Endothelial cell of umbilical vein (primary cell): ENCODE results near the gene FANCE. TPM values are rescaled to one million over a fixed set of nuclear protein-coding genes. Genes with fewer than 3 reads are reported as not detected.
"Not testable (repeated sequence)": the region's sequence is repeated elsewhere in the genome, so short reads cannot be mapped to it uniquely, and the experiment has no call there.

Experiments
- BruUV-seq: library from RNA; stranded (reverse); fragments of 400-500 nt; replicated peaks from 2 replicates; lab custom pipeline; 2021; lab: Mats Ljungman, UMichigan
- CTCF ChIA-PET: fragments of 300-600, 350-600 bp; sonication (Branson Sonifier 250); formaldehyde crosslinking; loops from one replicate; lab custom pipeline; 2021; ENCODE audit warnings: antibody characterized with exemption, inconsistent platforms; lab: Charles Lee
- POLR2A ChIA-PET: fragments of 300-600, 350-600 bp; sonication (Branson Sonifier 250); formaldehyde crosslinking; loops from one replicate; lab custom pipeline; 2021; ENCODE audit warnings: antibody characterized with exemption, inconsistent platforms; lab: Charles Lee
- DNase-seq: peaks from one replicate; pipeline ENCODE4 v3.0.0-alpha.2; 2011; ENCODE audit warnings: low read depth, low spot score
- FAIRE-seq: peaks from 2 replicates; lab custom pipeline; 2011; peaks lifted over from hg19 to GRCh38; lab: Jason Lieb, UNC
- H2AFZ ChIP-seq: 2 replicates; pipeline ENCODE4 v1.6.0; 2012; ENCODE audit warnings: low read depth, low read length, control low read depth, inconsistent platforms
- H3K27ac ChIP-seq: 2 replicates; pipeline ENCODE4 v1.5.1; 2011; ENCODE audit warnings: low read depth, mild to moderate bottlenecking, control low read depth, low read length, moderate library complexity; ENCODE audit not compliant: insufficient read depth
- H3K27me3 ChIP-seq, 2 experiments: 2 replicates each; pipeline versions ENCODE4 v1.6.0 to v1.6.1; 2011; ENCODE audit warnings: low read length in 2 of 2, mixed read lengths in 1 of 2; ENCODE audit not compliant: control insufficient read depth in 2 of 2, insufficient read depth in 2 of 2
- H3K36me3 ChIP-seq, 2 experiments: 2 replicates in 1 of 2; 3 replicates in 1 of 2; pipeline ENCODE4 v1.5.1; 2011; ENCODE audit warnings: low read length in 2 of 2, mild to moderate bottlenecking in 1 of 2, moderate library complexity in 1 of 2; ENCODE audit not compliant: control insufficient read depth in 2 of 2, insufficient read depth in 2 of 2; ENCODE audit errors: extremely low read depth in 1 of 2
- H3K4me1 ChIP-seq: 3 replicates; pipeline ENCODE4 v1.5.1; 2011; ENCODE audit warnings: mild to moderate bottlenecking, low read length; ENCODE audit not compliant: control insufficient read depth, insufficient read depth; ENCODE audit errors: extremely low read depth
- H3K4me2 ChIP-seq: 2 replicates; pipeline ENCODE4 v1.6.1; 2011; ENCODE audit warnings: low read length, control low read depth, mixed read lengths; ENCODE audit not compliant: insufficient read depth
- H3K4me3 ChIP-seq, 3 experiments: fragments of 200-600 bp in 1 of 3; sonication (generic), shearing (Covaris generic) in 1 of 3; replicated peaks in 1 of 3; 2 replicates each; pipeline ENCODE4 v1.5.1; 2011 to 2016; ENCODE audit warnings: control low read depth in 3 of 3, low read length in 3 of 3, mild to moderate bottlenecking in 2 of 3, inconsistent platforms in 1 of 3, low read depth in 1 of 3, moderate library complexity in 1 of 3; ENCODE audit not compliant: insufficient read depth in 1 of 3
- H3K79me2 ChIP-seq: 2 replicates; pipeline ENCODE4 v1.6.0; 2012; ENCODE audit warnings: low read length, inconsistent platforms; ENCODE audit not compliant: control insufficient read depth, insufficient read depth
- H3K9ac ChIP-seq: replicated peaks from 2 replicates; pipeline ENCODE3; 2011; ENCODE audit warnings: low read length, control low read depth; ENCODE audit not compliant: insufficient read depth; ENCODE audit errors: extremely low read depth
- H3K9me1 ChIP-seq: replicated peaks from 3 replicates; pipeline ENCODE4 v1.6.0; 2011; ENCODE audit warnings: mild to moderate bottlenecking, low read length; ENCODE audit not compliant: control insufficient read depth, insufficient read depth; ENCODE audit errors: extremely low read depth
- H3K9me3 ChIP-seq: replicated peaks from 2 replicates; pipeline ENCODE4 v1.5.1; 2012; ENCODE audit warnings: low read length, inconsistent platforms; ENCODE audit not compliant: control insufficient read depth, insufficient read depth
- H4K20me1 ChIP-seq: replicated peaks from 2 replicates; pipeline ENCODE3; 2011; ENCODE audit warnings: mild to moderate bottlenecking, low read length; ENCODE audit not compliant: control insufficient read depth, insufficient read depth; ENCODE audit errors: extremely low read depth
- FOS ChIP-seq: IDR thresholded peaks from 2 replicates; pipeline ENCODE4 v1.6.1; 2011; ENCODE audit warnings: mild to moderate bottlenecking, low read length, moderate library complexity, borderline replicate concordance; ENCODE audit not compliant: insufficient read depth
- JUN ChIP-seq: IDR thresholded peaks from 2 replicates; pipeline ENCODE4 v1.6.1; 2011; ENCODE audit warnings: borderline replicate concordance, low read depth; ENCODE audit not compliant: insufficient read length, insufficient read depth
- MAX ChIP-seq: IDR thresholded peaks from 2 replicates; pipeline ENCODE4 v1.6.1; 2011; ENCODE audit not compliant: insufficient read depth, insufficient read length
- POLR2A ChIP-seq: IDR thresholded peaks from 2 replicates; pipeline ENCODE4 v1.6.1; 2012; ENCODE audit warnings: low read depth, mild to moderate bottlenecking, control low read depth, low read length
- POLR2AphosphoS5 ChIP-seq: IDR thresholded peaks from 2 replicates; pipeline ENCODE4 v1.6.1; 2012; ENCODE audit warnings: low read depth, mild to moderate bottlenecking, control low read depth, low read length, moderate library complexity; ENCODE audit not compliant: insufficient read depth
- dilution Hi-C: fragments of 300-500 bp; cut with MboI; formaldehyde crosslinking; loops from one replicate; pipeline ENCODE4 v1.15.0; 2019; ENCODE audit warnings: low sequenced_read_pairs; ENCODE audit not compliant: extremely low pct_ligation_motif_present
- intact Hi-C: fragments of 100-400 bp; cut with micrococcal nuclease; formaldehyde crosslinking; loops from one replicate; pipeline ENCODE4 v1.10.0; 2022
- microRNA-seq: library from miRNA; unstranded; fragments of <30 nt; microRNA quantifications from one replicate; pipeline ENCODE4 v1.2.0, GENCODE V29; 2021; ENCODE audit warnings: borderline number of aligned reads, borderline replicate concordance
- polyA plus RNA-seq, 4 experiments: library from polyadenylated mRNA; depleted of rRNA in 3 of 4; stranded (reverse) in 3 of 4; unstranded in 1 of 4; fragments of >200 nt; gene quantifications; 2 replicates each; pipeline versions ENCODE4 v1.2.1 to v1.2.3, GENCODE V29; 2011 to 2012; ENCODE audit warnings: missing spikeins in 1 of 4
- small RNA-seq: library from RNA; depleted of rRNA; stranded (forward); fragments of <200 nt; gene quantifications from one replicate; pipeline ENCODE3, GENCODE V24; 2012; ENCODE audit warnings: low replicate concordance, low read depth; ENCODE audit not compliant: insufficient read depth, insufficient read length
- total RNA-seq: library from RNA; stranded (reverse); gene quantifications from 2 replicates; pipeline ENCODE4 v1.2.3, GENCODE V29; 2021
- TF ChIP-seq, protein P1 (sequence below), 2 donors: IDR thresholded peaks; 1 replicate in 1 of 2; 2 replicates in 1 of 2; pipeline ENCODE4 v1.5.1; 2011; ENCODE audit warnings: low read length in 2 of 2, mild to moderate bottlenecking in 2 of 2, moderate library complexity in 2 of 2, control low read depth in 1 of 2, inconsistent platforms in 1 of 2, low read depth in 1 of 2; ENCODE audit not compliant: insufficient read depth in 1 of 2; ENCODE audit errors: extremely low read depth in 1 of 2

The FANCE gene
- total and polyA plus RNA-seq, 2 donors (not counting 3 experiments of a cell fraction or from before 2014, with no cell fraction given) = 9.1 to 12.7 TPM

DNA sequence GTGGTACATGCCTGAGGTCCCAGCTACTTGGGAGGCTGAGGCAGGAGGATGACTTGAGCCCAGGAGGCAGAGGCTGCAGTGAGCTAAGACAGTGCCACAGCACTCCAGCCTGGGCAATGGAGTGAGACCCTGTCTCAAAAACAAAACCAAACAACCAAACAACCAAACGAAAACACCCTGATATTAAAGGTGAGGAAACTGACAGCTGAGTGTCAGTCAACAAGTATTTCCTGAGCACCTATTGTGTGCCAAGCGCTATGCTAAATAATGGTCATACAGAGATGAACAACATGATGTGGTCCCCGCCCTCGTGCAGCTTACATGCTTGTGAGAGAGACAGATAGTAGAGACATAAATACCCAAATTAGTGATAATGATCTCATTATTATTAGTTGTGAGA, 62.4 kb downstream of the FANCE start:
- peaks cover 17 to 22% of the 10 kb centered on the region in 2 experiments for H3K27me3 ChIP-seq
- H3K27ac ChIP-seq = no peak overlapping the region
- ChIA-PET CTCF (interaction anchor here (0.6 to 1.7 kb wide), 5 partner anchors 9 to 255 kb away, joined by 3 to 6 read pairs (median 3); partner anchors contain the start of gene ARMC12), POLR2A (no interaction called here)
- H3K4me2 ChIP-seq = no peak overlapping the region
- FAIRE-seq (no peak), DNase-seq (no peak)
- no peaks in the 10 kb centered on the region for H3K9me3 ChIP-seq
- H3K36me3 ChIP-seq = no peaks in the 10 kb centered on the region
- H2AFZ ChIP-seq = no peak overlapping the region
- dilution Hi-C loops (no loop called here), intact Hi-C loops (no loop called here)
- TF ChIP-seq MAX (no peak), FOS (no peak), POLR2AphosphoS5 (no peak), POLR2A (no peak), JUN (no peak)
- TF ChIP-seq, protein P1, sequence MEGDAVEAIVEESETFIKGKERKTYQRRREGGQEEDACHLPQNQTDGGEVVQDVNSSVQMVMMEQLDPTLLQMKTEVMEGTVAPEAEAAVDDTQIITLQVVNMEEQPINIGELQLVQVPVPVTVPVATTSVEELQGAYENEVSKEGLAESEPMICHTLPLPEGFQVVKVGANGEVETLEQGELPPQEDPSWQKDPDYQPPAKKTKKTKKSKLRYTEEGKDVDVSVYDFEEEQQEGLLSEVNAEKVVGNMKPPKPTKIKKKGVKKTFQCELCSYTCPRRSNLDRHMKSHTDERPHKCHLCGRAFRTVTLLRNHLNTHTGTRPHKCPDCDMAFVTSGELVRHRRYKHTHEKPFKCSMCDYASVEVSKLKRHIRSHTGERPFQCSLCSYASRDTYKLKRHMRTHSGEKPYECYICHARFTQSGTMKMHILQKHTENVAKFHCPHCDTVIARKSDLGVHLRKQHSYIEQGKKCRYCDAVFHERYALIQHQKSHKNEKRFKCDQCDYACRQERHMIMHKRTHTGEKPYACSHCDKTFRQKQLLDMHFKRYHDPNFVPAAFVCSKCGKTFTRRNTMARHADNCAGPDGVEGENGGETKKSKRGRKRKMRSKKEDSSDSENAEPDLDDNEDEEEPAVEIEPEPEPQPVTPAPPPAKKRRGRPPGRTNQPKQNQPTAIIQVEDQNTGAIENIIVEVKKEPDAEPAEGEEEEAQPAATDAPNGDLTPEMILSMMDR (IDR thresholded peaks at IDR 0.05; ENCODE audit: extremely low read depth in 1 of 2, insufficient read depth in 1 of 2, low read depth in 1 of 2, low read length in 2 of 2) = no peak
- no peaks in the 10 kb centered on the region for H3K9me1 ChIP-seq
- BruUV-seq = no TSS peak
- H3K4me3 ChIP-seq = no peak overlapping the region
- H3K79me2 ChIP-seq = no peaks in the 10 kb centered on the region
- H3K4me1 ChIP-seq = no peaks in the 10 kb centered on the region
- no peak overlapping the region for H3K9ac ChIP-seq
- H4K20me1 ChIP-seq = no peaks in the 10 kb centered on the region

DNA sequence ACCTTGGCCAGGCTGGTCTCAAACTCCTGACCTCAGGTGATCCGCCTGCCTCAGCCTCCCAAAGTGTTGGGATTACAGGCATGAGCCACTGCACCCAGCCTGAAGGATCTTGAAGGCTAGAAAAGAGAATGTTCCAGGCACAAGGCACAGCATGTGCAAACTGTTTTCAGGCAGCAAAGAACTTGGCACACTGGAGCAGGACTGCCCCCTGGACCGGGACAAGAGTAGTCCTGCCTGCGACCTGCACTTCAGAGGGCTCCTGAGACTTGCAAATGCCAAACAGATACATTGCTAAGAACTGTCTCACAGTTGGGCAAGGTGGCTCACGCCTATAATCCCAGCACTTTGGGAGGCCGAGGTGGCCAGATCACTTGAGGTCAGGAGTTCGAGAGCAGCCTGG, 63.8 kb downstream of the FANCE start:
- H3K4me2 ChIP-seq, H4K20me1 ChIP-seq, H3K4me1 ChIP-seq, CTCF ChIA-PET, H3K9me3 ChIP-seq, H3K9me1 ChIP-seq, dilution Hi-C loops, H3K27ac ChIP-seq, POLR2A ChIA-PET, H3K36me3 ChIP-seq, H2AFZ ChIP-seq, intact Hi-C loops, BruUV-seq, DNase-seq, H3K79me2 ChIP-seq, H3K9ac ChIP-seq, H3K4me3 ChIP-seq, FAIRE-seq: not testable (repeated sequence)
- peaks cover 11 to 12% of the 10 kb centered on the region in 2 experiments for H3K27me3 ChIP-seq

Small RNAs within 50 kb of the gene (microRNA-seq; reads per million reads assigned to microRNA genes)
- not detected for gene MIR7111

Small RNAs within 50 kb of the gene (small RNA-seq; reads per million reads assigned to genes)
- gene MIR7111 = not detected

Other genes starting within 250 kb of the FANCE start
- 0.62 and 1.5 TPM in 2 replicates for gene SCUBE3, start 238.4 kb upstream of the FANCE start, total RNA-seq
- 1.0 and 1.1 TPM in 2 replicates for gene SCUBE3, start 238.4 kb upstream of the FANCE start, polyA plus RNA-seq
- gene ZNF76, start 192.6 kb upstream of the FANCE start, total RNA-seq = 26.7 and 34.6 TPM in 2 replicates
- gene ZNF76, start 192.6 kb upstream of the FANCE start, polyA plus RNA-seq = 27.9 and 33.3 TPM in 2 replicates
- 0.77 and 1.0 TPM in 2 replicates for gene DEF6, start 154.5 kb upstream of the FANCE start, total RNA-seq
- 0.43 and 0.59 TPM in 2 replicates for gene DEF6, start 154.5 kb upstream of the FANCE start, polyA plus RNA-seq
- 23.4 and 29.2 TPM in 2 replicates for gene PPARD, start 109.8 kb upstream of the FANCE start, total RNA-seq
- 29.2 and 32.5 TPM in 2 replicates for gene PPARD, start 109.8 kb upstream of the FANCE start, polyA plus RNA-seq
- 1,327 and 1,339 TPM in 2 replicates for gene RPL10A, start 16.1 kb downstream of the FANCE start, total RNA-seq
- 1,956 and 2,053 TPM in 2 replicates for gene RPL10A, start 16.1 kb downstream of the FANCE start, polyA plus RNA-seq
- gene TEAD3, start 44.7 kb downstream of the FANCE start, total RNA-seq = 1.1 and 2.0 TPM in 2 replicates
- 1.6 and 1.7 TPM in 2 replicates for gene TEAD3, start 44.7 kb downstream of the FANCE start, polyA plus RNA-seq
- gene TULP1, start 60.6 kb downstream of the FANCE start, total RNA-seq = not detected in 2 replicates
- gene TULP1, start 60.6 kb downstream of the FANCE start, polyA plus RNA-seq = not detected in 2 replicates
- gene FKBP5, start 236.6 kb downstream of the FANCE start, total RNA-seq = 56.8 and 70.6 TPM in 2 replicates
- gene FKBP5, start 236.6 kb downstream of the FANCE start, polyA plus RNA-seq = 11.4 and 16.7 TPM in 2 replicates